HG03439 (cell line): ENCODE data around the gene HAND1.
A peak's percentile ranks its signal among the peaks of the same experiment; 100 is the strongest.

Experiments used
- ATAC-seq: cut with Tn5 transposase; IDR thresholded peaks from one replicate; pipeline ENCODE4 v1.9.1; 2021; ENCODE audit warnings: mild to moderate bottlenecking, moderate library complexity; ENCODE audit not compliant: unreplicated experiment

Gene HAND1

DNA sequence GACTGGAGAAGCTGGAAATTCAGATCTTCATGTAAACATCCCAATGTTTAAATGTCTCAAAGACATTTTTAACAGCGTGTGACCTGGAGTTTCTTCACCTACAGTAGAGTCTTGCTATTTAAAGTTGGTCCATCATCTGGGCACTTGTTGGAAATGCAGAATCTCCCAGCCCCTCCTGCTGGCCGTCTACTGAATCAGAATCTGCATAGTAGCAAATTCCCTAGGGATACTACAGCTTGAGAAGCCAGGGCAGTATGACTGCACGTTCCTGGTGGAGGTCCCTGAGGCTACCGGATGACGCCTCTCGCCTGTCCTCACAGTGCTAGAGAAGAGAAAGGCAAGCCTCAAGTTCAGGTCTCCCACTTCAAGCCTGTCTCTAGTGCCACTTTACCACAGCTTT is 16.5 kb downstream of the HAND1 start:
- ATAC-seq: no peak

DNA sequence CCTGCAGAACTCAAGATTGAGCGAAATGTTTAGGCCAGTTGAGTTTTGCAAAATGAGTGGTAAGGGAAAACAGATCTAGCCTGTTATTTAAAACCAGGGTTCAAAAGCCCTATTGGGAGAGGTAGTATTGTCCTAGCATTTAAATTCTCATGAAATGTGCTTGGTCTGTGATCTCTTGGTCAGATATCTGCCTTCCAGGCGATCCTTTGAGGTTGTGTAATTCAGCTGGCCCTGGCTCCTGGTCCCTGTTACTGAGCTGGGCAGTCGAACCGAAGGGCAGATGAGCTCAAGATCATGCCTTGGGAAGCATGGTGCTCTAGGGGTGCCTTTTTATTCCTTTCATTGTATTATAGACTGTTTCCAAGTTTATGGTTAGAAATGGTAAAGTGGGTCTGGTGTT is 17.9 kb downstream of the HAND1 start:
- ATAC-seq: no peak

DNA sequence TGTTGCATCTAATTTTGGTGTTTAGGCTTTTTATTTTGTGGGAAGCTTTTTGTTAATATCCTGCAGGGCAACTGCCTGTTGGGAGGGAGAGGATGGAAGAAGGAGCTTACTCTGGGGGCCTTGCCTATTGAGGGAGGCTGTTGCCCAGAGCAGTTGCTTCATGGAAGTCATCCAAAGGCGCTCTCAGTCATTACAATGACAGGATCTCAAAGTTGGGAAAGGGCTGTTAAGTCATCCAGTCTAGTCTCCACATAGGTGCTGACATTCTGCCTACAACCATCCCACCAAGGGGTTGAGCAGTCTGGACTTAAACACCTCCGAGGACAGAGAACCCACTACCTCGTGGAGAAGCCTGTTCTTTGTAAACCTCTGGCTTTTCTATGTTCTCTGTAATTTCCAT is 19.0 kb downstream of the HAND1 start:
- ATAC-seq: no peak

DNA sequence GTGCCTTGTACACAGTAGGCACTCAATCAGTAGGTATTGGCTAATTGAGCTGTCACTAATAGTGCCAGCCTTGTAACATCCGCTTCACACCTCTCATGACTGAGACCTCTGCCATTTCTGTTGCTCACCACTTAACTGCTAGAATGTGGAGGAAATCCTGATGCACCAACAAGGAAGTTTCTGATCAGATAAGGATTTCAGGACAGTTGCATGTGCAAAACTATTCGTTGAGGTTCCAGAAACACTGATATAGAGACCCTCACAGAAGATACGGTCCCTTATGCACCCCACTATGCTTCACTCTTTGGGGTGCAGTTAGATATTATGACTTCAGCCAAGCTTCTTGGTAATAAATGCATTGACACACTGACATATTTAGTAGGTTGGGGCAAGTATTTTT is 21.5 kb downstream of the HAND1 start:
- no peak for ATAC-seq

GRCh38 chr5:154455585-154455984 is 22.4 kb downstream of the HAND1 start:
- ATAC-seq: no peak

DNA sequence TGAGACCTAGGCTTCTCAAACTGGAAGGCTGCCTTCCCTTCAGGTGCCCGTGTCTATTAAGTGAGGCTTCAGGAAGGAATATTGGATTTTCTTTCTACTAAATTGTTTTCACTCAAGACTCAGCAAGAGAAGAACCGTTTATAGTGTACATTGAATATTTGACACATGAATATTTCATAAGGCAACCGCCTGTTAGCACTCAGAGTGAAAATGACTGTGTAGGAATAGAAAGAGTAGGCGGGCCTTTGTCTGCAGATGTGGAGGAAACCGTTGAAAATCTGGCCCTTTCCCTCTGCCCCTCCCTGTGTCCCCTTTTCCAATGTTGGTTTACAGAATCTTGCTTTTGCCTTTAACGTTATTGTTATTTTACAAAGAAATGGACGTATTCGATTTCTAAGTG is 26.1 kb downstream of the HAND1 start:
- ATAC-seq: no peak

- ATAC-seq: no peak
Measured at GRCh38 chr5:154449786-154450185, 28.2 kb downstream of the HAND1 start.

GRCh38 chr5:154447089-154447725 is 30.8 kb downstream of the HAND1 start:
- no peak for ATAC-seq

DNA sequence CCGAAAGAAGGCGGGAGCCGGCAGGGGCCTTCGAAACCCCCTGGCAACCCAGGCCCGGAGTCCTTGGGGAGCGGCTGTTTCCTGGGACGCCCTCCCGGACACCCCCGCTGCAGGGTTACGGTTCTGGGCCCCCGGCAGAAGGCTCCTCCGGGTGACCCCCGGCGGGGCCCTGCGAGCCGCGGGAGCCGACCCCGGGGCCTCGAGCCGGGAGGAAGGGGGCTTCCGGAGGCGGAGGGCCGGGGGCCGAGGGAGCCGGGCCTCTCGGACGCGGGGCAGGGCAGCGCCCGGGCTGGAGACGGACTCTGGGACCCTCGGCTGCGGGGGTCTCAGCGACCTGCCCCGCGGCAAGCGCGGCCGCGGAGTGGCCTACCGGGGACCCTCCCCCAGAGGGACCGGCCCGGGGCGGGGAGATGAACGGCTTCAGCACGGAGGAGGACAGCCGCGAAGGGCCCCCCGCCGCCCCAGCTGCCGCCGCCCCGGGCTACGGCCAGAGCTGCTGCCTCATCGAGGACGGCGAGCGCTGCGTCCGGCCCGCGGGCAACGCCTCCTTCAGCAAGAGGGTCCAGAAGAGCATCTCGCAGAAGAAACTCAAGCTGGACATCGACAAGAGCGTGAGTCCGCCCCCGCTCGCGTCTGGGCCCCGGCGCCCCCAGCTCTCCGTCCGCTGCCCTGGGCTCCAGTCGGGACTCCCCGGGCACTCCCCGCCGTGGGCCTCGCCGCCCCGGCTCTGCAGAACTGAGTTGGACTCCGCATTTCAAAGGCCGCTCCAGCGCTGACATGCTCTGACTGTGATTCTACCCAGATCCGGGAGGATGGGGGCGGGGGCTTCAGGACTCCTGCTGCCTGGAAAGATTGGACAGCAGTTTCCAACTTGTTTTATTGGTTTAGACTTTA is 31.6 kb downstream of the HAND1 start:
- ATAC-seq: peak; percentile 26

DNA sequence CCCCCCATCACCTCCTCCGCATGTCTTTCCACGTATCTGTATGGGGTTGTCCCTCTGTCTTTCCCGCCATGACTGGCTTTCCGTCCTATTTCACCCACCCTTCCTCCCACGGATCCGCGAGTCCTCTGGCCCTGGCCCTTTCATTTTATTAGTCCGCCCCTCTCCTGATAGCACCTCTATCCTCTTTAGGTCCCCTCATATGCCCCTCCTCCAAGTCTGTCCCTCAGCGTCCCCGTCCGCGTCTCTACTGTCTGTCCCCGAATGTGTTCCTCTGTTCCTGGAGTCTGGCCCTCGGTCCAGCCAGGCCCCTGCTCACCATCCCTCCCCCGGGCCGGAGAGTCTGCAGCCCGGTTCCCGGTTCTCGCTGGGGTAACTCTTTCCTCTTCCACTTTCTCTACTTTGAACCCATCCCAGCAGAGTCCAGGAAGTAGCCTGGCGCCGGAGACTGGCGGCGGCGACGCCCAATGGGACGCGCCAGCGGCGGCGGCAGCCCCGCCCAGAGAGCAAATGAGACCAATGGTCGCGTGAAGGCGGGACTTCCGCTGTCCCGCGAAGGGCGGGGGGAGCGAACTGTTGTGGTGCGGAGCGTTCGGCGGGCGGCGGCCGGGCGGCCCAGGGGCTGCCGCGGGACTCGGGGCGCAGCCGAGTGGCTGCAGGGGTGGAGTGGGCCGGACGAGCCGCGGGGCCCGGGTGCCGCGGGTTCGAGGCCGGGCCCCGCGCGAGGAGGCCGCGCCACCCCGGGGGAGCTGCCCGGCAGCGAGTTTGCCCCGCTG is 32.4 kb downstream of the HAND1 start, which contains the start of gene SAP30L:
Gene SAP30L (plus strand): TSS at position 576 of the 773 bp plus-strand sequence. CDS start 608 bp downstream, outside the sequence.
- peak; percentile 93 for ATAC-seq

DNA sequence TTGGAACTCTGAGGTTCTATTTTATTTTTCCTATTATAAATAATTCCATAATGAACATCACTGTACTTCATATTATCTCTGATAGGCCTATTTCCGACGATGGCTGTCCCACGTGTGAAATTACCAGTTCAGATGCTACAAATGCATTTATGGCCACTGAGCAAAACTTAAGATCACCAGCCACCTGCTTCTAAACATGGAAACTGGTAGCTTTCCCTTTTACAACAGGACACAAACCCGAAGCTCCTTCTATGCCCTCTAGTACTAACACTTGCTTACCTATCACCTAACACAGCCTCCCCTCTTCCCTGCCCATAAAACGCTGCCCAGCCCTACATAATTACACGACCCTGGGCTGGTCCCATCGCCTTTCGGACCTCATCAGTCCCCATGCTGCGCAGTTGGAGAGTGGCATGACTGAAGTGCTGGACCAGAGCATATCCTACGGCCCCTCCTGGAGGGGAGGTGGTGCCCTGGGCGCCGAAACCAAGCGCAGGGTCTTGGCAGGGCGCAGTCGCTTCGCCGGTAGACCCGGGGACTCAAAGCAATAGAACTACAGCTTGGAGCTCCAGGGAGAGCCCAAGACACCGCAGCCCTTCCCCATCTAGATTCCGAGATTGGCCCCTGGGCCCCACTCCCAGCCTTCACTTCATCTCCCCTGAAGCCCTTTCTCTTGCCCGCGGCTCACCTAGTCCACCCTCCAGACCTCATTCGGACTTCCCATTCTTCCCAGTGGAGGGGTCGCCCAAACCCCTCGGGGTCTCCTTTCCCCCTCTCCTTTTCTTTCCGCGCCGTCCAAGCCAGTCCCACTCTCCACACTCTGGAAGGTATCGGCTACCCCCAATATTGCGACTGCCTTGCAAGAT is 33.2 kb downstream of the HAND1 start:
- ATAC-seq: peak; percentile 15

GRCh38 chr5:154442801-154443200 is 35.2 kb downstream of the HAND1 start:
- ATAC-seq: no peak

DNA sequence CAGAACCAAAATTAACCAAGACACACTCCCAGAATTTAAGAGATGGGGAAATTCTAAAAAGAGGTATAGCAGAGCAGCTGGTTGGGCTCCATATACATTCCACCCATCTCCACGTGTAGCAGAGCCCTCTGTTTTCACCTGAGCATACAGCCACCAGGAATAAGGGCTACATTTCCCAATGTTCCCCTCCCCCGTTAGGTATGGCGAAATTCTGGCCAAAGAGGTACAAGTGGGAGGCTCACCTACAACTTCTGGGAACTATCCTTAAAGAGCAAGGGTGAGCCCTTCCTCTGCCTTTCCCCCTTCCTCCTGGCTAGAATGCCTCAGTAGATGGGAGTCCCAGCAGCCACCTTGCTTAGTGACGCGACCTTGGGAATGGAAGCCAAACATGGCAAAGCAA is 37.5 kb downstream of the HAND1 start:
- no peak for ATAC-seq

DNA sequence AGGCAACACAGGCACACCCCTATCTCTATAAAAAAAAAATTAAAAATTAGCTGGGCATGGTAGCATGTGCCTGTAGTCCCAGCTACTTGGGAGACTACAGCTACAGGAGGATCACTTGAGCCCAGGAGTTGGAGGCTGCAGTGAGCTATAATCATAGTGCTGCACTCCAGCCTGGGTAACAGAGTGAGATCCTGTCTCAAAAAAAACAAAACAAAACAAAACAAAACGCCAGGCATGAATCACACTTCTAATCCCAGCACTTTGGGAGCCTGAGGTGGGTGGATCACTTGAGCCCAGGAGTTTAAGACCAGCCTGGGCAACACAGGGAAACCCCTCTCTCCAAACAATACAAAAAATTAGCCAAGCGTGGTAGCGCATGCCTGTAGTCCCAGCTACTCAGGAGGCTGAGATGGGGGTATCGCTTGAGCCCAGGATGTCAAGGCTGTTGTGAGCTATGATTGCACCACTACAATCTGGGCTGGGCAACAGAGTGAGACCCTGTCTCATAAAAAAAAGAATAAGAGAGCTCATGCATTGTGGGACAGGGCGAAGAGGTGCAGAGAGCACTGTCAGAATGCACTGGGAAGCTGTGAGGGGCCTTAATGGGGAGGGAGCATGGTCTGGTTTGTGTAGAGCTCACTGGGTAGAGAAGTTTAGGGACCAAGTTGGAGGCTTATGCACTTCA is 40.6 kb downstream of the HAND1 start:
- ATAC-seq: no peak

- no peak for ATAC-seq
Measured at GRCh38 chr5:154435226-154435625, 42.8 kb downstream of the HAND1 start.

DNA sequence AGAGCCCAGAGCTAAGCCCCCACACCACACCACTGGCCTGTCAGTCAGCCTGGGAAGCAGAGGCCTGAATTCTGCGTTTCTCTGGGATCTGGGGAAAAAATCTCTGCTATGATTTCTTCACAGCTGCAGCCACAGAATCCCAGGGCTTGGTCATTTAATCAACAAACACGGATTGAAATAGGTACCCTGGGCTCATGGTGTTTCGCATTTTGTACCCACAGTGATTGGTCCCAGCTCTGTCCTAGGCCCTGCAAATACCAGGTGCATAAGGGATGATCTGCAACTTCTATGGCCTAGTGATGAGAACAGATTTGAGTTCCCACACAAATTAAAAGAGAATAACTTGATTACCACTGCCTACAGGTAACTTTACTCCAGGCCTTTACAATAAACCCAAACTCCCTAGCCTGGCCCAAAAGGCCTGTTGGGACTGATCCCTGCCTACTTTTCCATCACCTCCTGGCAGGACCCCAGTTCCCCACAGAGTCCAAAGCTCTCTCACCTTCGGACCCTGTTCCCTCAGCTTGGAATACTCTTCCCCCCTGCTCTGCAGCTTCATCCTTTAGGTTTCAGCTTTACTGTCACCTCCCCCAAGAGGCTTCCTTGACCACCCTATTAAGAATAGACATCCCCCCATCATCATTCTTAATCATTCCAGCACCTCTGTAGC is 46.9 kb downstream of the HAND1 start:
- ATAC-seq: no peak

DNA sequence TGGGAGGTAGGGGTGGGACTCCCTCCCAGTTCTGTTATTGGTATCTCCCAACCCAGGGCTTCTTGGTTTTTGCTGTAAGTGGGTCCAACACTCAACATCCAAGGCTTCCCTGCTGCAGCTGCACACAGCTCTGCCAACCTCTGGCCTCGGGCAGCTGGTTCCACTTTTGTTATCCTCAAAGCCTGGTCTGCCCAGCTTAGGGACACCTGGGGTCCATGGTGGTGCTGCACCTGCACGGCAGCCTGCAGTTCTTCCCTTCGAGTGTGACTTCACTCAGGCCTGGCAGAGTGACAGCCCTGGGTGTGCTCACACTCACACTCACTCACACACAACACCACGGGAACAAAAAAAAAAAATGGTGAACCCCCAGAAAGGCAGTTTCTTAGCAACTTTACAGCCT is 47.6 kb downstream of the HAND1 start:
- no peak for ATAC-seq

DNA sequence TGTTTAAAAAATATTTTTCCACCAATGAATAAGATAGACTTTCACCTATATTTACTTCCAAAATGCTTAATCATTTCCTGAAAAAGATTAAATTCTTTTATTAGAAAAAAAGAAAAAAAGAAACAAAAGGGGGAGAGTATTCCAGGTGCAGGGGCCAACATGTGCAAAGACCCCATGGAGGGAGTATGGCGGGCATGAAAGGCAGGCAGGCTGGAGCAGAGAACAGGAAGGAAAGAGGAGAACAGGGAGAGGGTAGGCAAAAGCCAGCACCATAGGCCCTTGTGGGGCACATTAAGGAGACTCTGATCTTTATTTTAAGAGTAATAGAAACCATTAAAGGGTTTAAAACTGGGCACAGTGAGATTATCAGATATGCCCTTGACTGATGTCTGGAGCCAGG is 48.7 kb downstream of the HAND1 start:
- no peak for ATAC-seq

DNA sequence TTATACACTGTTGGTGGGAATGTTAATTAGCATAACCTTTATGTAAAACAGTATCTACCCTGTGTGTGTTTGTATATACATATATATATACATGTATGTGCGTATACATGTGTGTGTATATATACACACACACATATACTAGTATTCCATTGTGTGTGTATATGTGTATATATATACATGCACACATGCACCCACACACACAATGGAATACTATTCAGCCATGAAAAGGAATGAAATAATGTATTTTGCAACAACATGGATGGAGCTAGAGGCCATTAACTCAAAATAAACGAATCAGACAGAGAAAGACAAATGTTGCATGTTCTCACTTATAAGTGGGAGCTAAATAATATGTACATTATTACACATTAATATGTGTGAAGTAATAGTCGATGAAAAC is 49.8 kb downstream of the HAND1 start:
- ATAC-seq: no peak
